ENCODE data around the gene BHLHE41.

Gene BHLHE41

DNA sequence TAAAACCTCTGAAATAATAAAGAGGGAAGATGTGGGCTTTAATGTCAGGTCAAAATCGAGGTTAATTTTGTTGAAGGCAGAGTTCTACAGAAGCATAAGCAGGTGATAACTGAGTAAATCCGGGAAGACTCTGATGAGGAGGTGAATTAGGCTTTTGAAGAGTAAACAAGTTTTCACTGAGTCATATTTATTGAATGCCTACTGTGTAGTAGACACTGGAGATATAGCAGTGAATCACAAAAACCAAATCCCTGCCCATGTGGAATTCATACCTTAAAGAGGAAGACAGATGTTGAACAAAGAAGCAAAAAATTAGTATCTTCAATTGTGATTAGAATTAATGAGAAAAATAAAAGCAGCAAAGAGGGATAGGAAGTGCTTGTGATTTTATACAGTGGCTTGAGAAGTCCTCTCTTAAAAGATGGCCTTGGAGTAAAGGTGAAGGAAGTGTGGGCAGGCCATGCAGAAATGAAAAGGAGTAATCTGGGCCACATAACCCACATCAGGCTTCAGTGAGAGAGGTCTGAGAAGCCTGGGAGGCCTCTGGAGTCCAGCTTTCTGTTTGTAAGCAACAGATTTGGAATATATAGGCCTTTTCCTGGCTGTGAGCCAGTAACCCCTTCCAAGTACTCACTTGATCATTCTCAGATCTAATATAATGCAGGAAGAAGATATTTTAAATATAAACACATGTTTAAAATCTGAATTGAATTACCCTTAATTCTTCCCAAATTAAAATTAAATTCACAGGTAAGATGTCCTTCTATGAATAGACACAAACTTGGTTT, 46.7 kb downstream of the BHLHE41 start:
- DNase-seq (ENCODE audit: low spot score), result no peak
